OCI-LY3 (cell line): ENCODE data around the gene FRK.

Experiments used
- CTCF ChIP-seq: fragments of 200-600, 300-600 bp; sonication (generic); IDR thresholded peaks from 2 replicates; pipeline ENCODE4 v1.5.1; 2014; ENCODE audit warnings: antibody characterized with exemption, low read length, low read depth
- EZH2phosphoT487 ChIP-seq: fragments of 200-600 bp; shearing (Covaris generic); IDR thresholded peaks from 2 replicates; pipeline ENCODE4 v1.6.1; 2018; ENCODE audit warnings: antibody characterized with exemption, mixed run types, low read depth

DNA sequence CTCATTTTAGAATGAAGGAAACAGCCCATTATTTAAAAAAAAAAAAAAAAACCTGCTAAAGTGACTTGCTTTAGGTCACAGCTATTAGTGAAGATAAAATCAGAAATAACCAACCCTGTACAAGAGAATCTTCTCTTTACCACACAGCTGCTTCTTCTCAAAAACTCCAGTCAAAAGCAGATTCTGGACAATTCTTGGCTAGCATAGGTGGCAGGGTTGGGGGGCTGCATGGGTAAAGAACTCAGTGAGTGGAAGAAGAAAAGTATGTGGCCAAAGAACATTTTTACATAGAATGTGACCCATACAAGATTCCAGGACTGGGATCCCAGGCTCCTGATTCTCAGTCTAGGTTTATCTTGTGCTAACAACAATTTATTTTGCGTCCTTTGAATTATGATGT lies 9.4 kb upstream of the FRK start:
- TF ChIP-seq EZH2phosphoT487 (no peak), CTCF (no peak)
